GM12873 (cell line): ENCODE measurements around the gene TRIM69.

Experiments
- TF ChIP-seq, protein P1 (sequence below): IDR thresholded peaks from 2 replicates; pipeline ENCODE4 v1.5.1; 2012; ENCODE audit warnings: low read depth, mild to moderate bottlenecking, moderate library complexity, low read length, control low read depth; ENCODE audit not compliant: insufficient read depth; ENCODE audit errors: missing control alignments

Gene TRIM69

DNA sequence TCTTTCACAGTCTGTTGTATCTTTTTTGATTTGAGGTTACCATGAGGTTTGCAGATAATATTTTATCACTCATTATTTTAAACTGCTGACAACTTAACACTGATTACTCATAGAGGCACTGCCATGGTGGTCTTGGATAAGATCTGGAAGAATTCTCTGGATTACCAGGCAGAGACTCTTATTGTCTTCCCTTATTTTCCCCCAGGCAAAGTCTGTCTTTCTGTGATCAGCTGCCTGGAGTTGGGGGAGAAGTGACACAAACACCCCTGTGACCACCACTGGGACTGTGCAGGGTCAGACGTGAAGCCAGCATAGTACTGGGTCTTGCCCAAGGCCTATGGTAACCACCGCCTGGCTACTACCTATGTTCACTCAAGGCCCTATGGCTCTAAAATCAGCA, 29.9 kb upstream of the TRIM69 start:
- TF ChIP-seq, protein P1, sequence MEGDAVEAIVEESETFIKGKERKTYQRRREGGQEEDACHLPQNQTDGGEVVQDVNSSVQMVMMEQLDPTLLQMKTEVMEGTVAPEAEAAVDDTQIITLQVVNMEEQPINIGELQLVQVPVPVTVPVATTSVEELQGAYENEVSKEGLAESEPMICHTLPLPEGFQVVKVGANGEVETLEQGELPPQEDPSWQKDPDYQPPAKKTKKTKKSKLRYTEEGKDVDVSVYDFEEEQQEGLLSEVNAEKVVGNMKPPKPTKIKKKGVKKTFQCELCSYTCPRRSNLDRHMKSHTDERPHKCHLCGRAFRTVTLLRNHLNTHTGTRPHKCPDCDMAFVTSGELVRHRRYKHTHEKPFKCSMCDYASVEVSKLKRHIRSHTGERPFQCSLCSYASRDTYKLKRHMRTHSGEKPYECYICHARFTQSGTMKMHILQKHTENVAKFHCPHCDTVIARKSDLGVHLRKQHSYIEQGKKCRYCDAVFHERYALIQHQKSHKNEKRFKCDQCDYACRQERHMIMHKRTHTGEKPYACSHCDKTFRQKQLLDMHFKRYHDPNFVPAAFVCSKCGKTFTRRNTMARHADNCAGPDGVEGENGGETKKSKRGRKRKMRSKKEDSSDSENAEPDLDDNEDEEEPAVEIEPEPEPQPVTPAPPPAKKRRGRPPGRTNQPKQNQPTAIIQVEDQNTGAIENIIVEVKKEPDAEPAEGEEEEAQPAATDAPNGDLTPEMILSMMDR, result no peak

DNA sequence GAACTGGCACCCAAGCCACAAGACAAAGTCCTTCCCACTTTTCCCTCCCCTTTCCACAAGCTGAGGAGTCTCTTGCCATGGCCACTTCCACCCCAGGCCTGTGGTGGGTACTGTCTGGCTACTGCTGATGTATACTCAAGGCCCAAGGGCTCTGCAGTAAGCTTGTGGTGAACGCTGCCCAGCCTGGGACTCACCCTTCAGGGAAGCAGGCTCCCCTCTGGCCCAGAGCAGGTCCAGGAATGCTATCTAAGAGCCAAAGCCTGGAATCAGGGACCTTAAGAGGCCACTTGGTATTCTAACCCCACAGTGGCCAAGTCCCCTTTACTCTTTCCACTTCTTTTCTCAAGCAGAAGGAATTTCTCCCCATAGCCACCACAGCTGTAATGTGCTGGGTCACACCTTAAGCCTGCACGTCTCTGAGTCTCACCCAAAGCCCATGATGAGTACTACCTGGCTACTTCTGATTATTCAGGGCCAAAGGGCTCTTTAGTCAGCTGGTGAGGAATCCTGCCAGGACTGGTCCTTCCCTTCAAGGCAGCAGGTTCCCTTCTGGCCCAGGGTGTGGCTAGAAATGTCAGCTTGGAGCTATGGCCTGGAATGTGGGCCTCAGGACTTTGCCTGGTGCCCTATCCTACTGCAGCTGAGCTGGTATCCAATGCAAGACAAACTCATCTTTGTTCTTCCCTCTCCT, 29.2 kb upstream of the TRIM69 start:
- TF ChIP-seq, protein P1, result no peak

DNA sequence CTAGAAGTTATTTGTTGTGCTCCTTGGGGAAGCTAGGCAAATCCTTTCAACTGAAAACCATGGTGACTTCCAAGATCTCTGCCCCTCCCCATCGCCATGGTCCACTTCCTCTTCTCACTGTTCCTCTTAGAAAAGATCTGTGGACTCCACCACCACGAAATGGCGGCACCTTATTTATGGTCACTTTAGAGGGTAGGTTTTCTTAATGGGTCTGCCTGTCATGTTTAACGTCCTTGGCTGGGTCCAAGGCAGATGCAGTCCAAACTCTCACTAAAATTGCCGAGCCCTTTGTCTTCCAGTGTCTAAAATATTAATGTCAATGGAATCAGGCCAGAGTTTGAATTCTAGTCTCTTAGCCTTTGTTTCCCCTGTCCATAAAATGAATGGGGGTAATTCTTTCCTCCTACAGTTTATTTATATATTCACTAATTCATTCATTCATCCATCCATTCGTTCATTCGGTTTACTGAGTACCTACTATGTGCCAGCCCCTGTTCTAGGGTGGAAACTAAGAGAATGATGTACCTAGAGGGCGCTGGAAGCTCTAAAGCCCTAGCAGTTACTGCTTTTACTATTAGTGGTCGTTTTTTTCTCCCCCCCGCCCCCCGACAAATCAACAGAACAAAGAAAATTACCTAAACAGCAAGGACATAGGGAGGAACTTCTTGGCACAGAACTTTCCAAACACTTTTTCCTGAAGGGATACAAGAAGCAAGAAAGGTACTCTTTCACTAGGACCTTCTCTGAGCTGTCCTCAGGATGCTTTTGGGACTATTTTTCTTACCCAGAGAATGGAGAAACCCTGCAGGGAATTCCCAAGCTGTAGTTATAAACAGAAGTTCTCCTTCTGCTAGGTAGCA, 25.9 kb upstream of the TRIM69 start:
- TF ChIP-seq, protein P1, result peak; percentile 51

DNA sequence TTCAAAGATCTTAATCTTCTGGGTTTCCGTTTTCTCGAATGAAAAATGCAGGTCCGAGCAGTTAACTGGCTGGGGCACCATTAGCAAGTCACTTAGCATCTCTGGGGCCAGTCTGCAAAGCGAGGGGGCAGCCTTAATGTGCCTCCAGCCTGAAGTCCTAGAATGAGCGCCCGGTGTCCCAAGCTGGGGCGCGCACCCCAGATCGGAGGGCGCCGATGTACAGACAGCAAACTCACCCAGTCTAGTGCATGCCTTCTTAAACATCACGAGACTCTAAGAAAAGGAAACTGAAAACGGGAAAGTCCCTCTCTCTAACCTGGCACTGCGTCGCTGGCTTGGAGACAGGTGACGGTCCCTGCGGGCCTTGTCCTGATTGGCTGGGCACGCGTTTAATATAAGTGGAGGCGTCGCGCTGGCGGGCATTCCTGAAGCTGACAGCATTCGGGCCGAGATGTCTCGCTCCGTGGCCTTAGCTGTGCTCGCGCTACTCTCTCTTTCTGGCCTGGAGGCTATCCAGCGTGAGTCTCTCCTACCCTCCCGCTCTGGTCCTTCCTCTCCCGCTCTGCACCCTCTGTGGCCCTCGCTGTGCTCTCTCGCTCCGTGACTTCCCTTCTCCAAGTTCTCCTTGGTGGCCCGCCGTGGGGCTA, 25.1 kb upstream of the TRIM69 start, which contains the start of the genes B2M and PATL2:
TSS of gene B2M (plus strand) at position 422 of the 647 bp plus-strand sequence. CDS start at position 452, 30 bp downstream.
TSS of gene PATL2 (minus strand) at position 228 of the 647 bp plus-strand sequence. CDS start 34,833 bp downstream, outside the sequence.
- TF ChIP-seq, protein P1, result no peak

DNA sequence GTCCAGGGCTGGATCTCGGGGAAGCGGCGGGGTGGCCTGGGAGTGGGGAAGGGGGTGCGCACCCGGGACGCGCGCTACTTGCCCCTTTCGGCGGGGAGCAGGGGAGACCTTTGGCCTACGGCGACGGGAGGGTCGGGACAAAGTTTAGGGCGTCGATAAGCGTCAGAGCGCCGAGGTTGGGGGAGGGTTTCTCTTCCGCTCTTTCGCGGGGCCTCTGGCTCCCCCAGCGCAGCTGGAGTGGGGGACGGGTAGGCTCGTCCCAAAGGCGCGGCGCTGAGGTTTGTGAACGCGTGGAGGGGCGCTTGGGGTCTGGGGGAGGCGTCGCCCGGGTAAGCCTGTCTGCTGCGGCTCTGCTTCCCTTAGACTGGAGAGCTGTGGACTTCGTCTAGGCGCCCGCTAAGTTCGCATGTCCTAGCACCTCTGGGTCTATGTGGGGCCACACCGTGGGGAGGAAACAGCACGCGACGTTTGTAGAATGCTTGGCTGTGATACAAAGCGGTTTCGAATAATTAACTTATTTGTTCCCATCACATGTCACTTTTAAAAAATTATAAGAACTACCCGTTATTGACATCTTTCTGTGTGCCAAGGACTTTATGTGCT, 24.5 kb upstream of the TRIM69 start:
- TF ChIP-seq, protein P1, result no peak

DNA sequence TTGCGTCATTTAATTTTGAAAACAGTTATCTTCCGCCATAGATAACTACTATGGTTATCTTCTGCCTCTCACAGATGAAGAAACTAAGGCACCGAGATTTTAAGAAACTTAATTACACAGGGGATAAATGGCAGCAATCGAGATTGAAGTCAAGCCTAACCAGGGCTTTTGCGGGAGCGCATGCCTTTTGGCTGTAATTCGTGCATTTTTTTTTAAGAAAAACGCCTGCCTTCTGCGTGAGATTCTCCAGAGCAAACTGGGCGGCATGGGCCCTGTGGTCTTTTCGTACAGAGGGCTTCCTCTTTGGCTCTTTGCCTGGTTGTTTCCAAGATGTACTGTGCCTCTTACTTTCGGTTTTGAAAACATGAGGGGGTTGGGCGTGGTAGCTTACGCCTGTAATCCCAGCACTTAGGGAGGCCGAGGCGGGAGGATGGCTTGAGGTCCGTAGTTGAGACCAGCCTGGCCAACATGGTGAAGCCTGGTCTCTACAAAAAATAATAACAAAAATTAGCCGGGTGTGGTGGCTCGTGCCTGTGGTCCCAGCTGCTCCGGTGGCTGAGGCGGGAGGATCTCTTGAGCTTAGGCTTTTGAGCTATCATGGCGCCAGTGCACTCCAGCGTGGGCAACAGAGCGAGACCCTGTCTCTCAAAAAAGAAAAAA, 23.9 kb upstream of the TRIM69 start:
- TF ChIP-seq, protein P1, result no peak
